Liver (tissue), 9 donors: ENCODE measurements around the gene FANK1. TPM values are rescaled to one million over a fixed set of nuclear protein-coding genes. Genes with fewer than 3 reads are reported as not detected.

Experiments
- DNase-seq: peaks from one replicate; pipeline ENCODE4 v3.0.0-alpha.2; 2017; ENCODE audit warnings: low spot score
- H3K27ac ChIP-seq, 2 donors: one replicate each; pipeline ENCODE4 v1.7.0; 2013; ENCODE audit warnings: inconsistent platforms in 2 of 2, low read length in 2 of 2, control low read depth in 1 of 2, low read depth in 1 of 2, mild to moderate bottlenecking in 1 of 2
- H3K27me3 ChIP-seq, 4 donors: one replicate each; pipeline versions ENCODE4 v1.6.1 to v1.7.0; 2013; ENCODE audit warnings: low read length in 3 of 4, inconsistent platforms in 1 of 4, mild to moderate bottlenecking in 1 of 4, moderate library complexity in 1 of 4; ENCODE audit not compliant: control insufficient read depth in 4 of 4, insufficient read depth in 4 of 4
- H3K36me3 ChIP-seq, 4 donors: one replicate each; pipeline versions ENCODE4 v1.6.1 to v1.7.0; 2013; ENCODE audit warnings: low read length in 3 of 4, mild to moderate bottlenecking in 3 of 4, low read depth in 1 of 4, moderate library complexity in 1 of 4; ENCODE audit not compliant: control insufficient read depth in 4 of 4, insufficient read depth in 3 of 4
- H3K4me1 ChIP-seq, 4 donors: one replicate each; pipeline versions ENCODE4 v1.6.1 to v1.7.0; 2013; ENCODE audit warnings: low read length in 3 of 4, mild to moderate bottlenecking in 3 of 4, moderate library complexity in 1 of 4; ENCODE audit not compliant: control insufficient read depth in 4 of 4, insufficient read depth in 4 of 4
- H3K4me3 ChIP-seq, 3 donors: one replicate each; pipeline versions ENCODE4 v1.6.1 to v1.7.0; 2013; ENCODE audit warnings: low read length in 3 of 3, control low read depth in 1 of 3, low read depth in 1 of 3, mild to moderate bottlenecking in 1 of 3
- H3K9ac ChIP-seq, 2 donors: one replicate each; pipeline ENCODE4 v1.7.0; 2013; ENCODE audit warnings: low read length in 2 of 2, mild to moderate bottlenecking in 2 of 2, moderate library complexity in 2 of 2, control low read depth in 1 of 2, low read depth in 1 of 2
- H3K9me3 ChIP-seq, 4 donors: one replicate each; pipeline versions ENCODE4 v1.6.1 to v1.7.0; 2013; ENCODE audit warnings: low read length in 3 of 4; ENCODE audit not compliant: control insufficient read depth in 4 of 4
- EGR1 ChIP-seq, 2 donors: IDR thresholded peaks; 2 replicates each; pipeline ENCODE4 v1.6.1; 2016 to 2018; ENCODE audit warnings: antibody characterized with exemption in 2 of 2, low read depth in 2 of 2
- FOXA1 ChIP-seq: IDR thresholded peaks from 2 replicates; pipeline ENCODE4 v1.6.1; 2016; ENCODE audit warnings: antibody characterized with exemption
- FOXA2 ChIP-seq: IDR thresholded peaks from 2 replicates; pipeline ENCODE4 v1.6.1; 2016; ENCODE audit warnings: antibody characterized with exemption
- GABPA ChIP-seq, 2 donors: IDR thresholded peaks in 1 of 2; conservative IDR thresholded peaks in 1 of 2; 2 replicates each; pipeline ENCODE4 v1.6.1; 2016; ENCODE audit warnings: antibody characterized with exemption in 2 of 2, mild to moderate bottlenecking in 1 of 2, moderate library complexity in 1 of 2
- HNF4A ChIP-seq, 2 donors: conservative IDR thresholded peaks; 2 replicates each; pipeline ENCODE4 v1.6.1; 2016; ENCODE audit warnings: antibody characterized with exemption in 2 of 2, mild to moderate bottlenecking in 2 of 2
- HNF4G ChIP-seq: IDR thresholded peaks from 2 replicates; pipeline ENCODE4 v1.6.1; 2016; ENCODE audit warnings: antibody characterized with exemption
- JUND ChIP-seq, 2 donors: IDR thresholded peaks; 2 replicates each; pipeline ENCODE4 v1.6.1; 2016; ENCODE audit warnings: antibody characterized with exemption in 2 of 2
- NR2F2 ChIP-seq: IDR thresholded peaks from 2 replicates; pipeline ENCODE4 v1.6.1; 2016; ENCODE audit warnings: antibody characterized with exemption
- RAD21 ChIP-seq, 2 donors: IDR thresholded peaks; 2 replicates each; pipeline ENCODE4 v1.6.1; 2016; ENCODE audit warnings: antibody characterized with exemption in 2 of 2, mild to moderate bottlenecking in 2 of 2
- RXRA ChIP-seq, 2 donors: IDR thresholded peaks; 2 replicates each; pipeline ENCODE4 v1.6.1; 2017 to 2018; ENCODE audit warnings: antibody characterized with exemption in 2 of 2, mild to moderate bottlenecking in 1 of 2
- SP1 ChIP-seq: IDR thresholded peaks from 2 replicates; pipeline ENCODE4 v1.6.1; 2018; ENCODE audit warnings: antibody characterized with exemption, mild to moderate bottlenecking
- TAF1 ChIP-seq: conservative IDR thresholded peaks from 2 replicates; pipeline ENCODE4 v1.6.1; 2016; ENCODE audit warnings: antibody characterized with exemption, mild to moderate bottlenecking
- YY1 ChIP-seq: IDR thresholded peaks from 2 replicates; pipeline ENCODE4 v1.6.1; 2016; ENCODE audit warnings: antibody characterized with exemption, mild to moderate bottlenecking
- WGBS: extraction: QIAGEN DNeasy Blood & Tissue Kit; methylation state at CpG from one replicate; pipeline ENCODE4 v1.1.7; 2013; 5-methylcytosine and 5-hydroxymethylcytosine counted together
- polyA plus RNA-seq, 2 donors: library from polyadenylated mRNA; stranded (reverse) in 1 of 2; unstranded in 1 of 2; fragments of 200-250 nt in 1 of 2; fragments of >200 nt in 1 of 2; fragmentation: Nextera tagmentation in 1 of 2; extraction: Ambion mirVana in 1 of 2; gene quantifications; one replicate each; pipeline versions ENCODE4 v1.2.1 to v1.2.3, GENCODE V29; 2013 to 2015
- total RNA-seq, 2 donors: library from RNA; depleted of rRNA; stranded (reverse); fragments of >200 nt; gene quantifications; one replicate each; pipeline ENCODE4 v1.2.3, GENCODE V29; 2014
- TF ChIP-seq, protein P1 (sequence below): fragments of 150-350 bp; IDR thresholded peaks from 2 replicates; pipeline ENCODE4 v1.5.1; 2017; ENCODE audit warnings: improper control_type of control experiment, low read depth, low read length; ENCODE audit not compliant: missing input control
- TF ChIP-seq, protein P2 (sequence below): IDR thresholded peaks from 2 replicates; pipeline ENCODE4 v1.6.1; 2016; ENCODE audit warnings: antibody characterized with exemption
- TF ChIP-seq, protein P3 (sequence below): IDR thresholded peaks from 2 replicates; pipeline ENCODE4 v1.6.1; 2016; ENCODE audit warnings: antibody characterized with exemption
- TF ChIP-seq, protein P4 (sequence below): IDR thresholded peaks from 2 replicates; pipeline ENCODE4 v1.6.1; 2016; ENCODE audit warnings: antibody characterized with exemption, mild to moderate bottlenecking
- TF ChIP-seq, protein P5 (sequence below): IDR thresholded peaks from 2 replicates; pipeline ENCODE4 v1.6.1; 2016; ENCODE audit warnings: antibody characterized with exemption
- donor health status: healthy.
- donor health status: healthy.
- donor health status: healthy.
- donor health status: healthy.
- donor health status: healthy.

Gene FANK1
- total and polyA plus RNA-seq, 4 donors, result 0.28 TPM; not detected in 3

DNA sequence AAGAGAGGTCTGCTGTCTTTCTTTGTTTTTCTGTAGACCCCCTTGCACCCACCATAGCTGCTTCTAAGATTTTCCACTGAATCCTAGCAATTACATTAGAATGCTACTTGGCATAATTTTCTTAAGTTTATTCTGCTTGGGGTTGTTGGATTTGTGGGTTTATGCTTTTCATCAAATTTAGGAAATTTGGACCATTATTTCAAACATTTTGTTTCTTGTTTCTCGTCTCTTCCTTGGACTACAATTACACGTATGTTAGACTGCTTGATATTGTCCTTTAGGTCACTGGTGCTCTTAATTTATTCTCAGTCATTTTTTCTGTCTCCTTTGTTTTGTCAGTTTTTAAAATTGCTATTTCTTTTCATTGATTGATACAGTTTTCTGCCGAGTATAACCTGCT is 65.8 kb downstream of the FANK1 start (continued):
- TF ChIP-seq, protein P1, sequence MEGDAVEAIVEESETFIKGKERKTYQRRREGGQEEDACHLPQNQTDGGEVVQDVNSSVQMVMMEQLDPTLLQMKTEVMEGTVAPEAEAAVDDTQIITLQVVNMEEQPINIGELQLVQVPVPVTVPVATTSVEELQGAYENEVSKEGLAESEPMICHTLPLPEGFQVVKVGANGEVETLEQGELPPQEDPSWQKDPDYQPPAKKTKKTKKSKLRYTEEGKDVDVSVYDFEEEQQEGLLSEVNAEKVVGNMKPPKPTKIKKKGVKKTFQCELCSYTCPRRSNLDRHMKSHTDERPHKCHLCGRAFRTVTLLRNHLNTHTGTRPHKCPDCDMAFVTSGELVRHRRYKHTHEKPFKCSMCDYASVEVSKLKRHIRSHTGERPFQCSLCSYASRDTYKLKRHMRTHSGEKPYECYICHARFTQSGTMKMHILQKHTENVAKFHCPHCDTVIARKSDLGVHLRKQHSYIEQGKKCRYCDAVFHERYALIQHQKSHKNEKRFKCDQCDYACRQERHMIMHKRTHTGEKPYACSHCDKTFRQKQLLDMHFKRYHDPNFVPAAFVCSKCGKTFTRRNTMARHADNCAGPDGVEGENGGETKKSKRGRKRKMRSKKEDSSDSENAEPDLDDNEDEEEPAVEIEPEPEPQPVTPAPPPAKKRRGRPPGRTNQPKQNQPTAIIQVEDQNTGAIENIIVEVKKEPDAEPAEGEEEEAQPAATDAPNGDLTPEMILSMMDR, result no peak

DNA sequence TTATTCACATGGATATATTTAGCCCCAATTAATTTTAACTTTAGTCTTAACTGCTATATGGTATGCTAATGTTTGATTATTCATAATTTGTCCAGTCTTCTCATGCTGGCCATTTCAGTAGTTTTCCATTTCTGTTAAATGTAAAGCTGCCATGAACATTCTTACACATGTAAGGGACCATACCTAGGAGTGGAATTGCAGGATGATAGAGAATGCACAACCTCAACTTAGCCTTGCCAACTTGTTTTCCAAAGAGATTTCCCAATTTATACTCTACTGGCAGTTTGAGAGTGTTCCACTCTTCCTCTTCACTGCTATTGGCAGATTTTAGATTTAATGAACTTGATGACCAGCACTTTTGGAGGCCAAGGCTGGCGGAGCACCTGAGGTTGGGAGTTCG is 68.2 kb downstream of the FANK1 start:
- WGBS, result 91% methylated on average over 2 of the region's 2 CpGs
- no peak overlapping the region for H3K9ac ChIP-seq
- TF ChIP-seq, protein P2, sequence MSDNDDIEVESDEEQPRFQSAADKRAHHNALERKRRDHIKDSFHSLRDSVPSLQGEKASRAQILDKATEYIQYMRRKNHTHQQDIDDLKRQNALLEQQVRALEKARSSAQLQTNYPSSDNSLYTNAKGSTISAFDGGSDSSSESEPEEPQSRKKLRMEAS, result no peak
- TF ChIP-seq, protein P3, sequence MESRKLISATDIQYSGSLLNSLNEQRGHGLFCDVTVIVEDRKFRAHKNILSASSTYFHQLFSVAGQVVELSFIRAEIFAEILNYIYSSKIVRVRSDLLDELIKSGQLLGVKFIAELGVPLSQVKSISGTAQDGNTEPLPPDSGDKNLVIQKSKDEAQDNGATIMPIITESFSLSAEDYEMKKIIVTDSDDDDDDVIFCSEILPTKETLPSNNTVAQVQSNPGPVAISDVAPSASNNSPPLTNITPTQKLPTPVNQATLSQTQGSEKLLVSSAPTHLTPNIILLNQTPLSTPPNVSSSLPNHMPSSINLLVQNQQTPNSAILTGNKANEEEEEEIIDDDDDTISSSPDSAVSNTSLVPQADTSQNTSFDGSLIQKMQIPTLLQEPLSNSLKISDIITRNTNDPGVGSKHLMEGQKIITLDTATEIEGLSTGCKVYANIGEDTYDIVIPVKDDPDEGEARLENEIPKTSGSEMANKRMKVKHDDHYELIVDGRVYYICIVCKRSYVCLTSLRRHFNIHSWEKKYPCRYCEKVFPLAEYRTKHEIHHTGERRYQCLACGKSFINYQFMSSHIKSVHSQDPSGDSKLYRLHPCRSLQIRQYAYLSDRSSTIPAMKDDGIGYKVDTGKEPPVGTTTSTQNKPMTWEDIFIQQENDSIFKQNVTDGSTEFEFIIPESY, result no peak
- TF ChIP-seq JUND (IDR thresholded peaks at IDR 0.05), result no peak
- TF ChIP-seq, protein P1, result no peak
- no peak for TF ChIP-seq SP1
- no peak for TF ChIP-seq RXRA (IDR thresholded peaks at IDR 0.05)
- TF ChIP-seq RAD21 (IDR thresholded peaks at IDR 0.05), result no peak
- TF ChIP-seq FOXA2, result no peak
- TF ChIP-seq FOXA1, result no peak
- no peak for TF ChIP-seq GABPA (IDR thresholded peaks at IDR 0.05 in 1 of 2, conservative IDR thresholded peaks at IDR 0.05 in 1 of 2)
- TF ChIP-seq YY1, result no peak
- TF ChIP-seq TAF1, result no peak
- TF ChIP-seq, protein P4, sequence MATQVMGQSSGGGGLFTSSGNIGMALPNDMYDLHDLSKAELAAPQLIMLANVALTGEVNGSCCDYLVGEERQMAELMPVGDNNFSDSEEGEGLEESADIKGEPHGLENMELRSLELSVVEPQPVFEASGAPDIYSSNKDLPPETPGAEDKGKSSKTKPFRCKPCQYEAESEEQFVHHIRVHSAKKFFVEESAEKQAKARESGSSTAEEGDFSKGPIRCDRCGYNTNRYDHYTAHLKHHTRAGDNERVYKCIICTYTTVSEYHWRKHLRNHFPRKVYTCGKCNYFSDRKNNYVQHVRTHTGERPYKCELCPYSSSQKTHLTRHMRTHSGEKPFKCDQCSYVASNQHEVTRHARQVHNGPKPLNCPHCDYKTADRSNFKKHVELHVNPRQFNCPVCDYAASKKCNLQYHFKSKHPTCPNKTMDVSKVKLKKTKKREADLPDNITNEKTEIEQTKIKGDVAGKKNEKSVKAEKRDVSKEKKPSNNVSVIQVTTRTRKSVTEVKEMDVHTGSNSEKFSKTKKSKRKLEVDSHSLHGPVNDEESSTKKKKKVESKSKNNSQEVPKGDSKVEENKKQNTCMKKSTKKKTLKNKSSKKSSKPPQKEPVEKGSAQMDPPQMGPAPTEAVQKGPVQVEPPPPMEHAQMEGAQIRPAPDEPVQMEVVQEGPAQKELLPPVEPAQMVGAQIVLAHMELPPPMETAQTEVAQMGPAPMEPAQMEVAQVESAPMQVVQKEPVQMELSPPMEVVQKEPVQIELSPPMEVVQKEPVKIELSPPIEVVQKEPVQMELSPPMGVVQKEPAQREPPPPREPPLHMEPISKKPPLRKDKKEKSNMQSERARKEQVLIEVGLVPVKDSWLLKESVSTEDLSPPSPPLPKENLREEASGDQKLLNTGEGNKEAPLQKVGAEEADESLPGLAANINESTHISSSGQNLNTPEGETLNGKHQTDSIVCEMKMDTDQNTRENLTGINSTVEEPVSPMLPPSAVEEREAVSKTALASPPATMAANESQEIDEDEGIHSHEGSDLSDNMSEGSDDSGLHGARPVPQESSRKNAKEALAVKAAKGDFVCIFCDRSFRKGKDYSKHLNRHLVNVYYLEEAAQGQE, result no peak
- TF ChIP-seq, protein P5, sequence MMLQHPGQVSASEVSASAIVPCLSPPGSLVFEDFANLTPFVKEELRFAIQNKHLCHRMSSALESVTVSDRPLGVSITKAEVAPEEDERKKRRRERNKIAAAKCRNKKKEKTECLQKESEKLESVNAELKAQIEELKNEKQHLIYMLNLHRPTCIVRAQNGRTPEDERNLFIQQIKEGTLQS, result no peak
- no peak for TF ChIP-seq NR2F2
- no peak for TF ChIP-seq HNF4A (conservative IDR thresholded peaks at IDR 0.05)
- TF ChIP-seq EGR1 (IDR thresholded peaks at IDR 0.05; ENCODE audit: low read depth in 2 of 2), result no peak
- TF ChIP-seq HNF4G, result no peak

More for the DNA sequence above, 68.2 kb downstream of the FANK1 start:
- DNase-seq, result no peak
- peaks cover 0 to 5% (median 0%) of the 10 kb centered on the region in 4 donors for H3K27me3 ChIP-seq
- no peak overlapping the region for H3K27ac ChIP-seq
- H3K4me1 ChIP-seq, result no peaks in the 10 kb centered on the region
- no peak overlapping the region for H3K4me3 ChIP-seq
- H3K36me3 ChIP-seq, result no peaks in the 10 kb centered on the region
- peaks cover 0 to 3% (median 0%) of the 10 kb centered on the region in 4 donors for H3K9me3 ChIP-seq
